ENCODE data around the gene KSR1.

DNA sequence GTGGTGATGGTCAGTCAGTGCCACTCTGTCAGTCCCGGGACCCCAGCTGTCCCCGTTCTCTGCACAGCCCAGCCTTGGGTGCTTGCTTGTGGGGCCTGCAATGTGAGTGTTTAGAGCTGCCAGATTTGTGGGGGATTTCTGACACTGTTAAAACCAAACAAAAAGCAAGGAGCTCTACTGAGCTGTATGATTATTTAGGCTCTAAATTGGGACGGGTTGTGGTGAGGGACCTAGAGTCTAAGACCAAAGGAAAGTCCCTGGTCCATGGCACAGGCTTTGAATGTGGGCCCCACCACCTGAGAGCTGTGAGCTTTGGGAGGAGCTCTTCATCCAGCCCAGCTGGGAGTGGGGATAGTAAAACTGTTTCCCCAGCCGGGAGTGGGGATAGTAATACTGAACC, 63.3 kb downstream of the KSR1 start:
- no peak for TF ChIP-seq ARNTL (CRISPR knock-in tag; IDR thresholded peaks at IDR 0.05; ENCODE audit: borderline replicate concordance, low read depth)
- no peak for TF ChIP-seq TSHZ2 (CRISPR knock-in tag; IDR thresholded peaks at IDR 0.05)
- TF ChIP-seq, protein P1, sequence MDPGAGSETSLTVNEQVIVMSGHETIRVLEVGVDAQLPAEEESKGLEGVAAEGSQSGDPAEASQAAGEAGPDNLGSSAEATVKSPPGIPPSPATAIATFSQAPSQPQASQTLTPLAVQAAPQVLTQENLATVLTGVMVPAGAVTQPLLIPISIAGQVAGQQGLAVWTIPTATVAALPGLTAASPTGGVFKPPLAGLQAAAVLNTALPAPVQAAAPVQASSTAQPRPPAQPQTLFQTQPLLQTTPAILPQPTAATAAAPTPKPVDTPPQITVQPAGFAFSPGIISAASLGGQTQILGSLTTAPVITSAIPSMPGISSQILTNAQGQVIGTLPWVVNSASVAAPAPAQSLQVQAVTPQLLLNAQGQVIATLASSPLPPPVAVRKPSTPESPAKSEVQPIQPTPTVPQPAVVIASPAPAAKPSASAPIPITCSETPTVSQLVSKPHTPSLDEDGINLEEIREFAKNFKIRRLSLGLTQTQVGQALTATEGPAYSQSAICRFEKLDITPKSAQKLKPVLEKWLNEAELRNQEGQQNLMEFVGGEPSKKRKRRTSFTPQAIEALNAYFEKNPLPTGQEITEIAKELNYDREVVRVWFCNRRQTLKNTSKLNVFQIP (CRISPR knock-in tag; IDR thresholded peaks at IDR 0.05; ENCODE audit: borderline replicate concordance, low read depth) = no peak
- no peak for TF ChIP-seq ZFP30 (CRISPR knock-in tag; IDR thresholded peaks at IDR 0.05)

All from SK-N-SH treated with all-trans-retinoic acid at 6 μM for 48 hours (cell line).